Limb (tissue), 2 donors: ENCODE measurements around the gene CLDN22.

ENCODE experiments used
- DNase-seq, 2 donors: peaks; one replicate each; pipeline ENCODE4 v3.0.0-alpha.2; 2016; ENCODE audit errors: extremely low spot score in 2 of 2

Gene CLDN22

GRCh38 chr4:183284258-183284785 lies 35.8 kb downstream of the CLDN22 start:
- DNase-seq: no peak

DNA sequence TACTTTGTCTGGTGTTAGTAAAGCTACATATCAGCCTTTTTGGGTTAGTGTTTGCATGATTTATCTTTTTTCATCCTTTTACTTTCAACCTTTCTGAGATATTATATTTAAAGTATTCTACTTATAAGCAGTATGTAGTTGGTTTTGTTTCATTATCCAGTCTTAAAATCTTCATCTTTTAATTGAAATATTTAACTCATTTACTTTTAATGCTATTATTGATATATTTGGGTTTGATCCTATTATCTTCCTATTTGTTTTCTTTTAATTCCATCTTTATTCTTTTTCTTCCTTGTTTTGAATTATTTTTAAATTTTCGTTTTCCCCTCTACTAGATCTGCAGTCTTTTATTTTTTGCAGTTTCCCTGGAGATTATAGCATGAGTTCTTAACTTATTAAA lies 44.0 kb downstream of the CLDN22 start:
- DNase-seq: no peak

GRCh38 chr4:183272384-183272783 lies 47.7 kb downstream of the CLDN22 start:
- DNase-seq: no peak

GRCh38 chr4:183268556-183268955 lies 51.5 kb downstream of the CLDN22 start:
- no peak for DNase-seq
